ENCODE measurements around the gene AP1G1. TPM values are rescaled to one million over a fixed set of nuclear protein-coding genes. Genes with fewer than 3 reads are reported as not detected.
"Not testable (repeated sequence)": the region's sequence is repeated elsewhere in the genome, so short reads cannot be mapped to it uniquely, and the experiment has no call there.

The AP1G1 gene
- polyA plus RNA-seq, 1 donor (not counting 4 experiments of a cell fraction or from before 2014, with no cell fraction given) = 62.5 TPM

GRCh38 chr16:71834291-71834690 lies 25.7 kb upstream of the AP1G1 start:
- no peaks in the 10 kb centered on the region for H3K27me3 ChIP-seq (ENCODE audit: control insufficient read depth, extremely low read depth, insufficient read depth, low read length)
- TF ChIP-seq CTCF (optimal IDR thresholded peaks at IDR 0.05 in 1 of 3, IDR thresholded peaks at IDR 0.05 in 1 of 3, conservative IDR thresholded peaks at IDR 0.05 in 1 of 3; ENCODE audit: extremely low read depth in 1 of 3, insufficient read depth in 2 of 3, low read length in 3 of 3) (no peak), EZH2 (IDR thresholded peaks at IDR 0.05; ENCODE audit: low read length) (no peak)
- dilution Hi-C loops (cut with MboI; ENCODE audit: extremely low pct_ligation_motif_present, low sequenced_read_pairs) = no loop called here

GRCh38 chr16:71832112-71832511 lies 23.5 kb upstream of the AP1G1 start:
- H3K4me2 ChIP-seq (ENCODE audit: control insufficient read depth, extremely low read depth, insufficient read depth, low read depth, low read length); H2AFZ ChIP-seq (ENCODE audit: control insufficient read depth, low read length); H3K79me2 ChIP-seq (ENCODE audit: control insufficient read depth, insufficient read depth, low read length); H3K9me1 ChIP-seq (ENCODE audit: control insufficient read depth, extremely low read depth, insufficient read depth, low read length); H3K4me3 ChIP-seq (ENCODE audit: control insufficient read depth in 2 of 3, extremely low read depth in 1 of 3, insufficient read depth in 2 of 3, low read depth in 1 of 3, low read length in 3 of 3); FAIRE-seq; H3K4me1 ChIP-seq (ENCODE audit: control insufficient read depth, extremely low read depth, insufficient read depth, low read length); H3K36me3 ChIP-seq (ENCODE audit: control insufficient read depth in 2 of 2, extremely low read depth in 1 of 2, insufficient read depth in 2 of 2, low read length in 2 of 2); H3K9me3 ChIP-seq (ENCODE audit: control insufficient read depth, low read depth, low read length); H3K27ac ChIP-seq (ENCODE audit: control insufficient read depth, insufficient read depth, low read length); DNase-seq (ENCODE audit: low read depth, low spot score); H4K20me1 ChIP-seq (ENCODE audit: control insufficient read depth, extremely low read depth, insufficient read depth, low read length); dilution Hi-C loops (cut with MboI; ENCODE audit: extremely low pct_ligation_motif_present, low sequenced_read_pairs); H3K9ac ChIP-seq (ENCODE audit: control insufficient read depth, extremely low read depth, insufficient read depth, low read length); H3K27me3 ChIP-seq (ENCODE audit: control insufficient read depth, extremely low read depth, insufficient read depth, low read length): not testable (repeated sequence)

More at GRCh38 chr16:71834291-71834690, 25.7 kb upstream of the AP1G1 start:
- Histone ChIP-seq H3K27ac (ENCODE audit: control insufficient read depth, insufficient read depth, low read length) (no peak overlapping the region), H3K4me3 (ENCODE audit: control insufficient read depth in 2 of 3, extremely low read depth in 1 of 3, insufficient read depth in 2 of 3, low read depth in 1 of 3, low read length in 3 of 3) (no peak overlapping the region), H3K4me1 (ENCODE audit: control insufficient read depth, extremely low read depth, insufficient read depth, low read length) (peaks cover 3% of the 10 kb centered on the region), H3K9me3 (ENCODE audit: control insufficient read depth, low read depth, low read length) (no peaks in the 10 kb centered on the region), H3K9ac (ENCODE audit: control insufficient read depth, extremely low read depth, insufficient read depth, low read length) (no peak overlapping the region), H3K4me2 (ENCODE audit: control insufficient read depth, extremely low read depth, insufficient read depth, low read depth, low read length) (no peak overlapping the region), H3K36me3 (ENCODE audit: control insufficient read depth in 2 of 2, extremely low read depth in 1 of 2, insufficient read depth in 2 of 2, low read length in 2 of 2) (no peaks in the 10 kb centered on the region), H2AFZ (ENCODE audit: control insufficient read depth, low read length) (no peak overlapping the region), H4K20me1 (ENCODE audit: control insufficient read depth, extremely low read depth, insufficient read depth, low read length) (no peaks in the 10 kb centered on the region), H3K9me1 (ENCODE audit: control insufficient read depth, extremely low read depth, insufficient read depth, low read length) (no peaks in the 10 kb centered on the region), H3K79me2 (ENCODE audit: control insufficient read depth, insufficient read depth, low read length) (no peaks in the 10 kb centered on the region)
- FAIRE-seq = no peak
- DNase-seq (ENCODE audit: low read depth, low spot score) = no peak

GRCh38 chr16:71831698-71832097 lies 23.1 kb upstream of the AP1G1 start:
- not testable (repeated sequence) for H3K9ac ChIP-seq (ENCODE audit: control insufficient read depth, extremely low read depth, insufficient read depth, low read length)

More at GRCh38 chr16:71831698-71832097, 23.1 kb upstream of the AP1G1 start:
- H4K20me1 ChIP-seq (ENCODE audit: control insufficient read depth, extremely low read depth, insufficient read depth, low read length); H3K9me1 ChIP-seq (ENCODE audit: control insufficient read depth, extremely low read depth, insufficient read depth, low read length); dilution Hi-C loops (cut with MboI; ENCODE audit: extremely low pct_ligation_motif_present, low sequenced_read_pairs); H2AFZ ChIP-seq (ENCODE audit: control insufficient read depth, low read length); H3K4me1 ChIP-seq (ENCODE audit: control insufficient read depth, extremely low read depth, insufficient read depth, low read length); H3K4me2 ChIP-seq (ENCODE audit: control insufficient read depth, extremely low read depth, insufficient read depth, low read depth, low read length); H3K9me3 ChIP-seq (ENCODE audit: control insufficient read depth, low read depth, low read length); H3K27ac ChIP-seq (ENCODE audit: control insufficient read depth, insufficient read depth, low read length); FAIRE-seq; DNase-seq (ENCODE audit: low read depth, low spot score); H3K27me3 ChIP-seq (ENCODE audit: control insufficient read depth, extremely low read depth, insufficient read depth, low read length); H3K79me2 ChIP-seq (ENCODE audit: control insufficient read depth, insufficient read depth, low read length); H3K4me3 ChIP-seq (ENCODE audit: control insufficient read depth in 2 of 3, extremely low read depth in 1 of 3, insufficient read depth in 2 of 3, low read depth in 1 of 3, low read length in 3 of 3); H3K36me3 ChIP-seq (ENCODE audit: control insufficient read depth in 2 of 2, extremely low read depth in 1 of 2, insufficient read depth in 2 of 2, low read length in 2 of 2): not testable (repeated sequence)

Measured in keratinocyte (primary cell).